HepG2 (cell line): ENCODE measurements around the gene RSBN1L. TPM values are rescaled to one million over a fixed set of nuclear protein-coding genes. Genes with fewer than 3 reads are reported as not detected.

Experiments
- CC2D1A ChIP-seq: sonication (generic); formaldehyde crosslinking; IDR thresholded peaks from 2 replicates; pipeline ENCODE4 v1.8.1; 2023; ENCODE audit warnings: mild to moderate bottlenecking, missing genetic modification reagents
- CREBL2 ChIP-seq: sonication (generic); formaldehyde crosslinking; IDR thresholded peaks from 2 replicates; pipeline ENCODE4 v1.8.1; 2023; ENCODE audit warnings: missing genetic modification reagents, mild to moderate bottlenecking, borderline replicate concordance
- EED ChIP-seq: sonication (generic); formaldehyde crosslinking; IDR thresholded peaks from 2 replicates; pipeline ENCODE4 v1.5.0; 2020; ENCODE audit warnings: mild to moderate bottlenecking, missing genetic modification reagents
- ERF ChIP-seq: IDR thresholded peaks from 2 replicates; pipeline ENCODE4 v1.6.1; 2018; ENCODE audit warnings: missing biosample characterization, missing genetic modification reagents
- HCFC1 ChIP-seq: fragments of 150-350 bp; IDR thresholded peaks from 2 replicates; pipeline ENCODE4 v1.6.1; 2014; ENCODE audit warnings: low read depth, low read length
- HOXA3 ChIP-seq: sonication (generic); formaldehyde crosslinking; IDR thresholded peaks from 2 replicates; pipeline ENCODE4 v1.5.0; 2020; ENCODE audit warnings: missing genetic modification reagents
- MBNL3 ChIP-seq: fragments of 250-450 bp; sonication (Bioruptor Pico); conservative IDR thresholded peaks from 2 replicates; pipeline ENCODE4 v1.8.0; 2022; ENCODE audit warnings: mild to moderate bottlenecking, inconsistent platforms
- MIXL1 ChIP-seq: IDR thresholded peaks from 2 replicates; pipeline ENCODE4 v1.6.1; 2016
- PTBP1 ChIP-seq: fragments of 200-400 bp; formaldehyde crosslinking; IDR thresholded peaks from 2 replicates; pipeline ENCODE4 v1.6.1; 2018; ENCODE audit warnings: low read length, low read depth; ENCODE audit not compliant: poor library complexity, severe bottlenecking
- RFXAP ChIP-seq: sonication (generic); formaldehyde crosslinking; IDR thresholded peaks from 2 replicates; pipeline ENCODE4 v1.4.0; 2020; ENCODE audit warnings: missing genetic modification reagents, borderline replicate concordance
- SMARCE1 ChIP-seq: fragments of 450-650 bp; IDR thresholded peaks from 2 replicates; pipeline ENCODE4 v1.6.1; 2017; ENCODE audit warnings: borderline replicate concordance
- TARDBP ChIP-seq: sonication (generic); formaldehyde crosslinking; IDR thresholded peaks from 2 replicates; pipeline ENCODE4 v1.8.0; 2022; ENCODE audit warnings: mild to moderate bottlenecking, missing genetic modification reagents
- TOPORS ChIP-seq: sonication (generic); formaldehyde crosslinking; IDR thresholded peaks from 2 replicates; pipeline ENCODE4 v1.8.0; 2023; ENCODE audit warnings: mild to moderate bottlenecking, missing genetic modification reagents
- ZBTB20 ChIP-seq: sonication (generic); formaldehyde crosslinking; IDR thresholded peaks from 2 replicates; pipeline ENCODE4 v1.8.1; 2023; ENCODE audit warnings: missing genetic modification reagents, low read depth, mild to moderate bottlenecking, borderline replicate concordance
- ZEB1 ChIP-seq: IDR thresholded peaks from 2 replicates; pipeline ENCODE4 v1.6.1; 2012; ENCODE audit warnings: mild to moderate bottlenecking, low read depth, inconsistent platforms; ENCODE audit not compliant: insufficient replicate concordance
- ZNF335 ChIP-seq: sonication (generic); formaldehyde crosslinking; IDR thresholded peaks from 2 replicates; pipeline ENCODE4 v1.4.0; 2020; ENCODE audit warnings: missing genetic modification reagents
- ZNF446 ChIP-seq: sonication (generic); formaldehyde crosslinking; IDR thresholded peaks from 2 replicates; pipeline ENCODE4 v1.5.0; 2020; ENCODE audit warnings: mild to moderate bottlenecking, missing genetic modification reagents
- ZNF460 ChIP-seq: sonication (generic); formaldehyde crosslinking; IDR thresholded peaks from 2 replicates; pipeline ENCODE4 v1.5.1; 2020; ENCODE audit warnings: missing genetic modification reagents, mild to moderate bottlenecking, borderline replicate concordance
- ZNF468 ChIP-seq: sonication (generic); formaldehyde crosslinking; IDR thresholded peaks from 2 replicates; pipeline ENCODE4 v1.8.0; 2022; ENCODE audit warnings: mild to moderate bottlenecking, moderate library complexity, missing genetic modification reagents
- ZNF510 ChIP-seq: sonication (generic); formaldehyde crosslinking; IDR thresholded peaks from 2 replicates; pipeline ENCODE4 v1.4.0; 2020; ENCODE audit warnings: low read depth, mild to moderate bottlenecking, missing genetic modification reagents
- ZNF530 ChIP-seq: sonication (generic); formaldehyde crosslinking; IDR thresholded peaks from 2 replicates; pipeline ENCODE4 v1.5.0; 2020; ENCODE audit warnings: low read depth, mild to moderate bottlenecking, missing genetic modification reagents
- ZNF572 ChIP-seq: sonication (generic); formaldehyde crosslinking; IDR thresholded peaks from 2 replicates; pipeline ENCODE4 v1.5.1; 2020; ENCODE audit warnings: mild to moderate bottlenecking, missing genetic modification reagents
- ZSCAN12 ChIP-seq: sonication (generic); formaldehyde crosslinking; IDR thresholded peaks from 2 replicates; pipeline ENCODE4 v1.9.0; 2021; ENCODE audit warnings: mild to moderate bottlenecking, missing genetic modification reagents
- ZSCAN30 ChIP-seq: sonication (generic); formaldehyde crosslinking; IDR thresholded peaks from 2 replicates; pipeline ENCODE4 v1.5.0; 2020; ENCODE audit warnings: mild to moderate bottlenecking, missing genetic modification reagents
- polyA plus RNA-seq, 8 experiments: library from polyadenylated mRNA; depleted of rRNA in 3 of 8; stranded (reverse) in 7 of 8; unstranded in 1 of 8; fragments of >200 nt; fragmentation: Illumina TruSeq in 4 of 8; extraction: Trizol in 4 of 8; gene quantifications; 2 replicates each; pipeline versions ENCODE4 v1.2.1 to v1.2.3, GENCODE V29; 2011 to 2016; ENCODE audit warnings: low read depth in 4 of 8, missing spikeins in 1 of 8, mixed read lengths in 1 of 8; ENCODE audit not compliant: insufficient read depth in 1 of 8
- total RNA-seq, 5 experiments: library from RNA; depleted of rRNA; stranded (reverse); fragments of >200 nt; fragmentation: Illumina TruSeq; extraction: Trizol; gene quantifications; 2 replicates each; pipeline ENCODE4 v1.2.3, GENCODE V29; 2016; ENCODE audit warnings: low read depth in 1 of 5
- TF ChIP-seq, protein P1 (sequence below): sonication (generic); formaldehyde crosslinking; IDR thresholded peaks from 2 replicates; pipeline ENCODE4 v1.5.0; 2020; ENCODE audit warnings: missing genetic modification reagents, mild to moderate bottlenecking, borderline replicate concordance
- TF ChIP-seq, protein P2 (sequence below): sonication (generic); formaldehyde crosslinking; IDR thresholded peaks from 2 replicates; pipeline ENCODE4 v1.4.0; 2020; ENCODE audit warnings: missing genetic modification reagents

Gene RSBN1L
- total and polyA plus RNA-seq, 2 of the 13 experiments (the other 11 are each of a cell fraction or from before 2014, with no cell fraction given) = 7.7 to 21.3 TPM

GRCh38 chr7:77696643-77697534 lies 630 bp downstream of the RSBN1L start (continued):
- TF ChIP-seq CC2D1A (CRISPR knock-in tag) = no peak
- TF ChIP-seq ZSCAN12 (CRISPR knock-in tag) = no peak
- TF ChIP-seq, protein P1, sequence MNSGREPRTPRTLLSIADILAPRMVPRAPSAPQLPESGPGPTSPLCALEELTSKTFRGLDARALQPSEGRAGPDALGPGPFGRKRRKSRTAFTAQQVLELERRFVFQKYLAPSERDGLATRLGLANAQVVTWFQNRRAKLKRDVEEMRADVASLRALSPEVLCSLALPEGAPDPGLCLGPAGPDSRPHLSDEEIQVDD (CRISPR knock-in tag) = 0 out of 2 replicates have a peak, but pooled peaks have one; percentile 38
- TF ChIP-seq ZNF335 = no peak
- TF ChIP-seq HCFC1 = no peak
- no peak for TF ChIP-seq MIXL1 (CRISPR knock-in tag)
- no peak; the same call in 1 of the 2 replicates for TF ChIP-seq HOXA3 (CRISPR knock-in tag)
- TF ChIP-seq MBNL3 (CRISPR knock-in tag) = no peak
- TF ChIP-seq ERF (CRISPR knock-in tag) = no peak
- 0 out of 2 replicates have a peak, but pooled peaks have one; percentile 26 for TF ChIP-seq CREBL2
- peak; percentile 64; the same call in 1 of the 2 replicates for TF ChIP-seq EED (CRISPR knock-in tag)
- no peak for TF ChIP-seq PTBP1
- TF ChIP-seq RFXAP (CRISPR knock-in tag) = no peak
- TF ChIP-seq ZNF460 (CRISPR knock-in tag) = no peak; the same call in 1 of the 2 replicates
- TF ChIP-seq SMARCE1 = no peak
- no peak; the same call in 1 of the 2 replicates for TF ChIP-seq ZNF446 (CRISPR knock-in tag)
- TF ChIP-seq ZNF572 (CRISPR knock-in tag) = no peak
- TF ChIP-seq ZBTB20 (CRISPR knock-in tag) = no peak
- TF ChIP-seq, protein P2, sequence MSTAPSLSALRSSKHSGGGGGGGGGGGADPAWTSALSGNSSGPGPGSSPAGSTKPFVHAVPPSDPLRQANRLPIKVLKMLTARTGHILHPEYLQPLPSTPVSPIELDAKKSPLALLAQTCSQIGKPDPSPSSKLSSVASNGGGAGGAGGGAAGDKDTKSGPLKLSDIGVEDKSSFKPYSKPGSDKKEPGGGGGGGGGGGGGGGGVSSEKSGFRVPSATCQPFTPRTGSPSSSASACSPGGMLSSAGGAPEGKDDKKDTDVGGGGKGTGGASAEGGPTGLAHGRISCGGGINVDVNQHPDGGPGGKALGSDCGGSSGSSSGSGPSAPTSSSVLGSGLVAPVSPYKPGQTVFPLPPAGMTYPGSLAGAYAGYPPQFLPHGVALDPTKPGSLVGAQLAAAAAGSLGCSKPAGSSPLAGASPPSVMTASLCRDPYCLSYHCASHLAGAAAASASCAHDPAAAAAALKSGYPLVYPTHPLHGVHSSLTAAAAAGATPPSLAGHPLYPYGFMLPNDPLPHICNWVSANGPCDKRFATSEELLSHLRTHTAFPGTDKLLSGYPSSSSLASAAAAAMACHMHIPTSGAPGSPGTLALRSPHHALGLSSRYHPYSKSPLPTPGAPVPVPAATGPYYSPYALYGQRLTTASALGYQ (CRISPR knock-in tag) = no peak
- no peak; the same call in 1 of the 2 replicates for TF ChIP-seq ZNF468 (CRISPR knock-in tag)
- peak; percentile 47; the same call in 1 of the 2 replicates for TF ChIP-seq TARDBP (CRISPR knock-in tag)
- no peak for TF ChIP-seq ZEB1
- TF ChIP-seq TOPORS (CRISPR knock-in tag) = no peak; the same call in 1 of the 2 replicates
- no peak for TF ChIP-seq ZSCAN30
- no peak for TF ChIP-seq ZNF530 (CRISPR knock-in tag)
- TF ChIP-seq ZNF510 = 0 out of 2 replicates have a peak, but pooled peaks have one; percentile 47
